SK-N-SH treated with all-trans-retinoic acid at 6 μM for 48 hours (cell line): ENCODE results near the gene LRRK1.

ENCODE experiments used
- ARNTL ChIP-seq: fragments of 450-650 bp; formaldehyde crosslinking; IDR thresholded peaks from 2 replicates; pipeline ENCODE4 v1.5.0; 2020; ENCODE audit warnings: low read depth, mild to moderate bottlenecking, moderate library complexity, borderline replicate concordance
- CREB5 ChIP-seq: fragments of 250-450 bp; sonication (Bioruptor Pico); IDR thresholded peaks from 2 replicates; pipeline ENCODE4 v1.5.1; 2020; ENCODE audit warnings: low read depth, mild to moderate bottlenecking, moderate library complexity
- CSDC2 ChIP-seq: fragments of 250-450 bp; sonication (Bioruptor Pico); IDR thresholded peaks from 2 replicates; pipeline ENCODE4 v1.5.0; 2020; ENCODE audit warnings: mild to moderate bottlenecking, moderate library complexity
- GLIS3 ChIP-seq: fragments of 250-450 bp; sonication (Bioruptor Pico); IDR thresholded peaks from 2 replicates; pipeline ENCODE4 v1.5.0; 2020; ENCODE audit warnings: mild to moderate bottlenecking, moderate library complexity
- PPARA ChIP-seq: fragments of 250-450 bp; sonication (Bioruptor Pico); IDR thresholded peaks from 2 replicates; pipeline ENCODE4 v1.5.0; 2020; ENCODE audit warnings: mild to moderate bottlenecking, borderline replicate concordance
- RARB ChIP-seq: fragments of 250-450 bp; sonication (Bioruptor Pico); IDR thresholded peaks from 2 replicates; pipeline ENCODE4 v1.8.0; 2021; ENCODE audit warnings: mild to moderate bottlenecking, moderate library complexity
- SNAI2 ChIP-seq: fragments of 250-450 bp; sonication (Bioruptor Pico); IDR thresholded peaks from 2 replicates; pipeline ENCODE4 v1.5.0; 2020; ENCODE audit warnings: mild to moderate bottlenecking, moderate library complexity
- TOX ChIP-seq: fragments of 250-450 bp; sonication (Bioruptor Pico); IDR thresholded peaks from 2 replicates; pipeline ENCODE4 v1.8.0; 2021; ENCODE audit warnings: mild to moderate bottlenecking, moderate library complexity, borderline replicate concordance
- TSHZ2 ChIP-seq: fragments of 250-450 bp; sonication (Bioruptor Pico); IDR thresholded peaks from 2 replicates; pipeline ENCODE4 v1.5.0; 2020; ENCODE audit warnings: mild to moderate bottlenecking, moderate library complexity
- ZC3H10 ChIP-seq: fragments of 250-450 bp; sonication (Bioruptor Pico); IDR thresholded peaks from 2 replicates; pipeline ENCODE4 v1.5.1; 2021; ENCODE audit warnings: mild to moderate bottlenecking, moderate library complexity
- ZFP3 ChIP-seq: fragments of 250-450 bp; sonication (Bioruptor Pico); IDR thresholded peaks from 2 replicates; pipeline ENCODE4 v1.5.0; 2020; ENCODE audit warnings: mild to moderate bottlenecking, moderate library complexity
- ZNF565 ChIP-seq: fragments of 450-650 bp; formaldehyde crosslinking; conservative IDR thresholded peaks from 2 replicates; pipeline ENCODE4 v1.5.0; 2020; ENCODE audit warnings: low read depth, mild to moderate bottlenecking, moderate library complexity
- ZNF8 ChIP-seq: fragments of 450-650 bp; formaldehyde crosslinking; IDR thresholded peaks from 2 replicates; pipeline ENCODE4 v1.5.0; 2020; ENCODE audit warnings: mild to moderate bottlenecking, moderate library complexity
- TF ChIP-seq, protein P1 (sequence below): fragments of 250-450 bp; sonication (Bioruptor Pico); IDR thresholded peaks from 2 replicates; pipeline ENCODE4 v1.8.0; 2020; ENCODE audit warnings: mild to moderate bottlenecking, moderate library complexity, borderline replicate concordance

DNA sequence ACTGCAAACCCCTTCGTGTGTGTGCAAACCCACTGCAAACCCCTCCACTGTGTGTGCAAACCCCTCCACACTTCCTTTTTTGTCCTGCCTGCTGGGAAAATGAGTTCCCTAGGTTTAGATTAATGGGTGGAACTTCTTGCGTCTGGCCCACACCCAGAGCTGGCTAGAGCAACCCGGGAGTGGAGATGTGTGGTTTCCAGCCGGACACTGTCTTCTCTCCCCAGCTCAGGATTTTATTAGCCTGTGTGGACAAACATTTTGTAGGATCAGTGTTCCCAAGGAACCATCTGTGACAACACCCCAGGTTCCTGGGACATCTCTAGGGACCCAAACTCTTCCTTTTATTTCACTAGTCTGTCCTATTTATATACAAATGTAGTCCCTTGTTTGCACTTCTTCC lies 9.6 kb upstream of the LRRK1 start:
- TF ChIP-seq, protein P1, sequence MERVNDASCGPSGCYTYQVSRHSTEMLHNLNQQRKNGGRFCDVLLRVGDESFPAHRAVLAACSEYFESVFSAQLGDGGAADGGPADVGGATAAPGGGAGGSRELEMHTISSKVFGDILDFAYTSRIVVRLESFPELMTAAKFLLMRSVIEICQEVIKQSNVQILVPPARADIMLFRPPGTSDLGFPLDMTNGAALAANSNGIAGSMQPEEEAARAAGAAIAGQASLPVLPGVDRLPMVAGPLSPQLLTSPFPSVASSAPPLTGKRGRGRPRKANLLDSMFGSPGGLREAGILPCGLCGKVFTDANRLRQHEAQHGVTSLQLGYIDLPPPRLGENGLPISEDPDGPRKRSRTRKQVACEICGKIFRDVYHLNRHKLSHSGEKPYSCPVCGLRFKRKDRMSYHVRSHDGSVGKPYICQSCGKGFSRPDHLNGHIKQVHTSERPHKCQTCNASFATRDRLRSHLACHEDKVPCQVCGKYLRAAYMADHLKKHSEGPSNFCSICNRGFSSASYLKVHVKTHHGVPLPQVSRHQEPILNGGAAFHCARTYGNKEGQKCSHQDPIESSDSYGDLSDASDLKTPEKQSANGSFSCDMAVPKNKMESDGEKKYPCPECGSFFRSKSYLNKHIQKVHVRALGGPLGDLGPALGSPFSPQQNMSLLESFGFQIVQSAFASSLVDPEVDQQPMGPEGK (CRISPR knock-in tag): no peak
- TF ChIP-seq CREB5 (CRISPR knock-in tag): no peak
- TF ChIP-seq ZNF8: no peak
- TF ChIP-seq SNAI2: no peak
- TF ChIP-seq PPARA: no peak
- no peak for TF ChIP-seq TOX
- TF ChIP-seq TSHZ2 (CRISPR knock-in tag): no peak
- no peak for TF ChIP-seq ARNTL (CRISPR knock-in tag)
- TF ChIP-seq CSDC2: no peak
- TF ChIP-seq RARB: no peak
- no peak for TF ChIP-seq GLIS3 (CRISPR knock-in tag)
- TF ChIP-seq ZNF565 (CRISPR knock-in tag): no peak
- no peak for TF ChIP-seq ZFP3 (CRISPR knock-in tag)
- TF ChIP-seq ZC3H10 (CRISPR knock-in tag): no peak
